GM19023 (cell line): Measurements from ENCODE around the gene ZBTB8B.

Experiments used
- ATAC-seq: cut with Tn5 transposase; IDR thresholded peaks from one replicate; pipeline ENCODE4 v1.9.1; 2021; ENCODE audit warnings: mild to moderate bottlenecking, moderate library complexity; ENCODE audit not compliant: unreplicated experiment

ZBTB8B gene

DNA sequence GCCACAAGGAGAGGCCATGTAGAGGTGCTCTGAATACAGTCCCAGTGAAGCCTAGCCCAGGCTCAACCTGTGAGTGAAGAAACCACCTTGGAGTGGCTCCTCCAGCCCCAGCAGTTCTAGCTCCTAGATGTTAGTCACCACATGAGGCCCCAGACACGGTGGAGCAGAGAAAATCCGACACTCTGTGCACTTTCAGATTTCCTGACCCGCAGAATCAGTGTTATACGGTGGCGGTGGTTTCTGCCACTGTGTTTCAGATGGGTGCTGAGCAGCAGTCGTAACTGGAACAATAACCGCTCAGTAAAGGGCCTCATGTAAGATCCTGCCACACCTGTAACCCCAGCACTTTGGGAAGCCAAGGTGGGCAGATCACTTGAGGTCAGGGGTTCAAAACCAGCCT is 38.3 kb downstream of the ZBTB8B start:
- no peak for ATAC-seq

DNA sequence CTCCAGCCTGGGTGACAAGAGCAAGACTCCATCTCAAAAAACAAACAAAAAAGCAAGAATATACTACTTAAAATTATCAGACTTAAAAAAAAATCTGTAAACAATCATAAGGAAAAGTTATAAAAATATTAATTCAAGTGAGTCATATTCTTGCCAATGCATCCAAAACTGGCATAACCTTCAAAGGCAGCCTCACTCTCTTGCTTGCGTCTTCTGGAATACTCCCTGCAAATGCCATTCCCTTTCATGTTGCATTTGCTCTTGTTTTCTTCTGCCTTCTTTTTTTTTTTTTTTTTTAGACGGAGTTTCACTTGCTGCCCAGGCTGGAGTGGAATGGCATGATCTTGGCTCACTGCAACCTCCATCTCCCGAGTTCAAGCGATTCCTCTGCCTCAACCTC is 42.1 kb downstream of the ZBTB8B start:
- no peak for ATAC-seq

DNA sequence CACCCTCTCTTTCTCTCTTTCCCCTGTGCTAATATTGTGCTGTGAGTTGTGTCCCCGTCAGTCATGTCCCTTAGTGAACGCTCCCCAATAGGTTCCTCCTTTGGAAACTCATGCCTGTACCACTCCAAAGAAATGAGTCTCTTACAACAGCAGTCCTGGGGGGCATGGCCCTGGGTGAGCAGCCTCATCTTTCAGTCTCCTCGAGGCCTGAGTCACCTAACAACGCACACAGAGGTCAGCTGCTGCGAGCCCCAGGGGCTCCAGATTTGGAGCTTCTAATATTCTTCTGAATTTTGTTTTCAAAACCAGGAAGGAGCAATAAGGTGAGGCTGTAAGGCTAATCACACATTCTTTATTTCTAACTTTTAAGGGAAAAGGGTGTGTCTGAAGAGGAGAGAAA is 43.9 kb downstream of the ZBTB8B start:
- ATAC-seq, result no peak

DNA sequence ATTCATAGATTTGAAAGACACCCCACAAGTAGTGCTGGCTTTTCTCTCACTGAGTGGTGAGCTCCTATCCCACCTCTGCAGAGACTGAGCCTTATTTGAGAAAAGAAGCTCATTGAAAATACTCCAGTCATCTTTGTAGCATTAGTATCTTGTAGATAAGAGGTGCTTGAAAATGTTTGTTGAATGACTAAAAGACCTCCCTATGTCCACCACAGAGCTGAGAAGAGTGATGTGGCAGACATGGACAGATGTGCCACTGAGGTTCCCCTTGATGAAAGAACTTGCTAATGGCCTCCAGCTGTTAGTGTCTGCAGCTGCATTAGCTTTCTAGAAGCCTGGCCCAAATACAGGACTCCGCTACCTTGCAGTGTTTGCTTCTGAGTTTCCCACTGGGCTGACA is 45.1 kb downstream of the ZBTB8B start:
- ATAC-seq, result no peak
